Measurements from ENCODE around the gene FAM50B.

GRCh38 chr6:3893917-3894316, 44.7 kb downstream of the FAM50B start:
- no peak for TF ChIP-seq HMGA1 (CRISPR knock-in tag; conservative IDR thresholded peaks at IDR 0.05)
- TF ChIP-seq CTCF (CRISPR knock-in tag; IDR thresholded peaks at IDR 0.05), result no peak
- TF ChIP-seq ZNF335 (CRISPR knock-in tag; IDR thresholded peaks at IDR 0.05), result no peak
- TF ChIP-seq ZBTB21 (CRISPR knock-in tag; IDR thresholded peaks at IDR 0.05), result no peak
- TF ChIP-seq, protein P1, sequence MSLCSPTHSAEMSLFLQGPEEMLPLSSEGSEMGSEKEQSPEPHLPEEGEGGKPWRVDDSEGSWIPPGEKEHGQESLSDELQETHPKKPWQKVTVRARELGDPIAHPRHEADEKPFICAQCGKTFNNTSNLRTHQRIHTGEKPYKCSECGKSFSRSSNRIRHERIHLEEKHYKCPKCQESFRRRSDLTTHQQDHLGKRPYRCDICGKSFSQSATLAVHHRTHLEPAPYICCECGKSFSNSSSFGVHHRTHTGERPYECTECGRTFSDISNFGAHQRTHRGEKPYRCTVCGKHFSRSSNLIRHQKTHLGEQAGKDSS (CRISPR knock-in tag; IDR thresholded peaks at IDR 0.05; ENCODE audit: borderline replicate concordance, low read depth), result no peak
- TF ChIP-seq ZNF549 (CRISPR knock-in tag; IDR thresholded peaks at IDR 0.05), result no peak

Measured in HepG2 (cell line).